Mesenchymal stem cell (in vitro differentiated cells and primary cell): ENCODE data around the gene DPP6.

Experiments used
- DNase-seq: peaks from one replicate; pipeline ENCODE4 v3.0.0-alpha.2; 2013
- H2AFZ ChIP-seq: one replicate; pipeline ENCODE4 v1.6.1; 2013; ENCODE audit warnings: low read depth, mild to moderate bottlenecking, control low read depth, inconsistent platforms, low read length, moderate library complexity
- H2AK5ac ChIP-seq: 2 replicates; pipeline ENCODE4 v1.6.1; 2013; ENCODE audit warnings: low read length, moderate library complexity, mild to moderate bottlenecking, inconsistent platforms; ENCODE audit not compliant: severe bottlenecking
- H2BK120ac ChIP-seq: one replicate; pipeline ENCODE4 v1.6.1; 2013; ENCODE audit warnings: low read depth, mild to moderate bottlenecking, inconsistent platforms, low read length, moderate library complexity
- H2BK12ac ChIP-seq, 2 experiments: one replicate each; pipeline ENCODE4 v1.6.1; 2013; ENCODE audit warnings: inconsistent platforms in 2 of 2, low read length in 2 of 2, mild to moderate bottlenecking in 2 of 2, moderate library complexity in 2 of 2, control low read depth in 1 of 2
- H2BK15ac ChIP-seq: one replicate; pipeline ENCODE4 v1.6.1; 2013; ENCODE audit warnings: mild to moderate bottlenecking, low read depth, inconsistent platforms; ENCODE audit not compliant: poor library complexity, severe bottlenecking
- H2BK5ac ChIP-seq: 2 replicates; pipeline ENCODE4 v1.6.1; 2013; ENCODE audit warnings: low read depth, mild to moderate bottlenecking, low read length, control low read depth, inconsistent platforms; ENCODE audit not compliant: poor library complexity, severe bottlenecking
- H3K14ac ChIP-seq, 2 experiments: one replicate each; pipeline ENCODE4 v1.6.1; 2013; ENCODE audit warnings: inconsistent platforms in 2 of 2, low read length in 2 of 2, control low read depth in 1 of 2, mild to moderate bottlenecking in 1 of 2, moderate library complexity in 1 of 2
- H3K18ac ChIP-seq, 2 experiments: one replicate each; pipeline ENCODE4 v1.6.1; 2013; ENCODE audit warnings: inconsistent platforms in 2 of 2, low read length in 2 of 2, control low read depth in 1 of 2, low read depth in 1 of 2, mild to moderate bottlenecking in 1 of 2
- H3K23ac ChIP-seq, 2 experiments: one replicate each; pipeline ENCODE4 v1.6.1; 2013; ENCODE audit warnings: inconsistent platforms in 2 of 2, low read length in 2 of 2, mild to moderate bottlenecking in 2 of 2, moderate library complexity in 2 of 2, control low read depth in 1 of 2
- H3K27ac ChIP-seq: 2 replicates; pipeline ENCODE4 v1.5.1; 2013; ENCODE audit warnings: mild to moderate bottlenecking, moderate library complexity, low read length, control low read depth, inconsistent platforms; ENCODE audit not compliant: poor library complexity, severe bottlenecking
- H3K27me3 ChIP-seq, 2 experiments: 2 replicates each; pipeline versions ENCODE4 v1.6.1 to v1.7.0; 2013; ENCODE audit warnings: low read length in 2 of 2, mild to moderate bottlenecking in 2 of 2, moderate library complexity in 2 of 2, control low read depth in 1 of 2, inconsistent platforms in 1 of 2; ENCODE audit not compliant: control insufficient read depth in 1 of 2, insufficient read depth in 1 of 2
- H3K36me3 ChIP-seq, 2 experiments: 2 replicates each; pipeline versions ENCODE4 v1.6.1 to v1.7.0; 2013; ENCODE audit warnings: low read length in 2 of 2, control low read depth in 1 of 2, inconsistent platforms in 1 of 2, low read depth in 1 of 2, mild to moderate bottlenecking in 1 of 2; ENCODE audit not compliant: insufficient read depth in 2 of 2, control insufficient read depth in 1 of 2
- H3K4ac ChIP-seq, 2 experiments: one replicate each; pipeline ENCODE4 v1.6.1; 2013; ENCODE audit warnings: inconsistent platforms in 2 of 2, low read length in 2 of 2, mild to moderate bottlenecking in 2 of 2, moderate library complexity in 2 of 2, control low read depth in 1 of 2, low read depth in 1 of 2
- H3K4me1 ChIP-seq: 2 replicates; pipeline ENCODE4 v1.6.1; 2013; ENCODE audit warnings: low read depth, low read length, control low read depth; ENCODE audit not compliant: control insufficient read depth, insufficient read depth
- H3K4me2 ChIP-seq: 2 replicates; pipeline ENCODE4 v1.6.1; 2013; ENCODE audit warnings: low read length, mild to moderate bottlenecking, inconsistent platforms; ENCODE audit not compliant: poor library complexity, severe bottlenecking
- H3K4me3 ChIP-seq, 2 experiments: 2 replicates each; pipeline versions ENCODE4 v1.5.1 to v1.7.0; 2013; ENCODE audit warnings: low read length in 2 of 2, mild to moderate bottlenecking in 2 of 2, control low read depth in 1 of 2, low read depth in 1 of 2; ENCODE audit not compliant: insufficient read depth in 1 of 2
- H3K79me1 ChIP-seq: replicated peaks from 2 replicates; pipeline ENCODE4 v1.6.1; 2013; ENCODE audit warnings: mild to moderate bottlenecking, control low read depth, low read length, inconsistent platforms; ENCODE audit not compliant: poor library complexity, severe bottlenecking
- H3K9ac ChIP-seq: 2 replicates; pipeline ENCODE4 v1.7.0; 2013; ENCODE audit warnings: mild to moderate bottlenecking, low read length, moderate library complexity
- H3K9me3 ChIP-seq: 2 replicates; pipeline ENCODE4 v1.7.0; 2013; ENCODE audit warnings: mild to moderate bottlenecking, low read length; ENCODE audit not compliant: control insufficient read depth
- H4K8ac ChIP-seq: one replicate; pipeline ENCODE4 v1.6.1; 2013; ENCODE audit warnings: inconsistent platforms, mild to moderate bottlenecking, low read length, moderate library complexity
- H4K91ac ChIP-seq: one replicate; pipeline ENCODE4 v1.6.1; 2013; ENCODE audit warnings: mild to moderate bottlenecking, low read length, inconsistent platforms
- WGBS: methylation state at CpG from one replicate; pipeline ENCODE4 v1.1.7; 2013; ENCODE audit warnings: mixed read lengths; 5-methylcytosine and 5-hydroxymethylcytosine counted together

The DPP6 gene

DNA sequence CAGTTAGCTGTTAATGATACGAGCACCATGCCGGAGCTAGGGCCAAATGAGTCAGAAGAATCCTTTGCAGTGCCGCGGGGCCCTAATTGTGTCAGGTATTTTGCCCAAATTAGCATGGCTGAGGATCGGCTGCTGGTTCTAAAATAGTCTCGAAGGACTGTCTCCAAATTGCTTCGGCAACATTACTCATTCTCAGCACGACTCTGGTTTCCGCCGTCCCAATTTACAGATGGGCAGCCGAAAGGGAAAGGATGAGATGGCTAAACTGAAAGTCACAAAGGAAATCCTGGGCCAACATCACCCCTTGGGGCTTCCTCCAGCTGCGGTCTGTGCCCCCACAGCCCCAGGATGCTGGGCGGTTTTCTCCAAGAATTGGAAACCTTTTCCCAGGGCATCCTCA is 599.3 kb downstream of the DPP6 start:
- no peaks in the 10 kb centered on the region for H3K4me1 ChIP-seq
- H4K91ac ChIP-seq, result no peak overlapping the region
- peaks cover 34% of the 10 kb centered on the region for H3K9me3 ChIP-seq
- no peak overlapping the region for H3K14ac ChIP-seq
- no peaks in the 10 kb centered on the region for H3K36me3 ChIP-seq
- H2AFZ ChIP-seq, result no peak overlapping the region
- WGBS, result 76% methylated on average over 13 of the region's 13 CpGs
- H2BK5ac ChIP-seq, result no peak overlapping the region
- no peak overlapping the region for H3K4me3 ChIP-seq
- no peaks in the 10 kb centered on the region for H3K27me3 ChIP-seq
- H3K23ac ChIP-seq, result no peak overlapping the region
- H2AK5ac ChIP-seq, result no peak overlapping the region
- no peak overlapping the region for H4K8ac ChIP-seq
- no peak overlapping the region for H2BK12ac ChIP-seq
- DNase-seq, result no peak
- no peak overlapping the region for H2BK15ac ChIP-seq
- H3K18ac ChIP-seq, result no peak overlapping the region
- no peak overlapping the region for H3K4ac ChIP-seq
- H3K27ac ChIP-seq, result no peak overlapping the region
- H3K79me1 ChIP-seq, result no peaks in the 10 kb centered on the region
- no peak overlapping the region for H3K4me2 ChIP-seq
- no peak overlapping the region for H2BK120ac ChIP-seq
- no peak overlapping the region for H3K9ac ChIP-seq

DNA sequence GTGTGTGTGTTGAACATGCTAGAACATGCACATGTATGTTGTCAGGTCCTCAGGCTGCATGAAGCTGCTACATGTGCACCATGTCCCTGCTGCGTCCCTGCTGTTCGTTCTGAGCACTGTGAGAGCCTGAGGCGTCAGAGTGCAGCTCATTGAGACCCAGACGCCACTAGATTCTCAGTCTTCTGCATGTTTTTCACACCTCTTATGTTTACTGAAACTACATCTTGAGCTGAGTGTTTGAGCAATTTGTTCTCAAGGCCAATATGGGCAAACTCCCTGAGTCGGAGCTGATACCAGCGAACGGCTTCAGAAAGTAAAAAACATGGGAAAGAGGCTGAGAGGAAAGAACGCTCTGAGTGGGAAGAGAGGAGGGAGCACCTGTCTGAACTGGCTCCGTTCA is 600.4 kb downstream of the DPP6 start:
- no peak overlapping the region for H3K9ac ChIP-seq
- H3K27ac ChIP-seq, result no peak overlapping the region
- no peaks in the 10 kb centered on the region for H3K4me1 ChIP-seq
- H2BK5ac ChIP-seq, result no peak overlapping the region
- no peak overlapping the region for H3K18ac ChIP-seq
- peaks cover 30% of the 10 kb centered on the region for H3K9me3 ChIP-seq
- no peak overlapping the region for H2BK12ac ChIP-seq
- H4K8ac ChIP-seq, result no peak overlapping the region
- H2AFZ ChIP-seq, result no peak overlapping the region
- DNase-seq, result no peak
- H3K79me1 ChIP-seq, result no peaks in the 10 kb centered on the region
- no peak overlapping the region for H3K4ac ChIP-seq
- WGBS, result 82% methylated on average over 7 of the region's 9 CpGs
- no peak overlapping the region for H3K4me3 ChIP-seq
- H3K4me2 ChIP-seq, result no peak overlapping the region
- no peak overlapping the region for H3K23ac ChIP-seq
- no peak overlapping the region for H3K14ac ChIP-seq
- no peak overlapping the region for H2BK120ac ChIP-seq
- no peak overlapping the region for H2AK5ac ChIP-seq
- H2BK15ac ChIP-seq, result no peak overlapping the region
- H4K91ac ChIP-seq, result no peak overlapping the region
- no peaks in the 10 kb centered on the region for H3K36me3 ChIP-seq
- no peaks in the 10 kb centered on the region for H3K27me3 ChIP-seq

DNA sequence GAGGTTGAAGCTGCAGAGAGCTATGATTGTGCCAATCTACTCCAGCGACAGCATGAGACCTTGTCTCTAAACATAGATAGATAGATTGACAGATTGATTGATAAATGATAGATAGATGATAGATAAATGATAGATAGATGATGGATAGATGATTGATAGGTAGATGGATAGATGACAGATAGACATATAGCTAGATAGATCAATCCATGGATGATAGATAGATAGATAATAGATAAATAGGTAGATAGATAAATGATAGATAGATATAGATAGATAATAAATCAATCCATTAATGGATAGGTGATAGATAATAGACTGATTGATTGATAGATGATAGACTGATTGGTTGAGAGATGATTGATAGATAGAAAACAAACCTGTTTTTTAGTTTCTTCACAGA is 601.1 kb downstream of the DPP6 start:
- Histone ChIP-seq H3K23ac (no peak overlapping the region), H3K36me3 (no peaks in the 10 kb centered on the region), H3K9ac (no peak overlapping the region), H3K79me1 (no peaks in the 10 kb centered on the region), H3K27me3 (no peaks in the 10 kb centered on the region), H2BK120ac (no peak overlapping the region), H4K8ac (no peak overlapping the region), H3K4ac (no peak overlapping the region), H3K27ac (no peak overlapping the region), H3K9me3 (peaks cover 34% of the 10 kb centered on the region), H2AFZ (no peak overlapping the region), H3K4me3 (no peak overlapping the region), H3K14ac (no peak overlapping the region), H2BK5ac (no peak overlapping the region), H2AK5ac (no peak overlapping the region), H3K18ac (no peak overlapping the region), H3K4me2 (no peak overlapping the region), H2BK12ac (no peak overlapping the region), H2BK15ac (no peak overlapping the region), H4K91ac (no peak overlapping the region), H3K4me1 (no peaks in the 10 kb centered on the region)
- 81% methylated on average over 1 of the region's 1 CpG for WGBS
- DNase-seq, result no peak

DNA sequence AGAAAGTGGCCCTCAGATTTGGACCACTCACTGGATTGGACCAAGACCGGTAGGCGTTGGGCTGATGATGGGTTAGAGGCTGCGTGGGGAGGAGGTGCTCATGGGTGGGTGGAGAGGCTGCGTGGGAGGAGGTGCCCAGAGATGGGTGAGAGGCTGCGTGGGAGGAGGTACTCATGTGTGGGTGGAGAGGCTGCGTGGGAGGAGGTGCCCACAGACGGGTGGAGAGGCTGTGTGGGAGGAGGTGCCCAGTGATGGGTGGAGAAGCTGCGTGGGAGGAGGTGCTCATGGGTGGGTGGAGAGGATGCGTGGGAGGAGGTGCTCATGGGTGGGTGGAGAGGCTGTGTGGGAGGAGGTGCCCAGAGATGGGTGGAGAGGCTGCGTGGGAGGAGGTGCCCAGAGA is 604.4 kb downstream of the DPP6 start:
- H4K8ac ChIP-seq, result no peak overlapping the region
- H2AK5ac ChIP-seq, result no peak overlapping the region
- H3K4me2 ChIP-seq, result no peak overlapping the region
- no peak overlapping the region for H3K4ac ChIP-seq
- H2AFZ ChIP-seq, result no peak overlapping the region
- WGBS, result 88% methylated on average over 7 of the region's 10 CpGs
- no peaks in the 10 kb centered on the region for H3K79me1 ChIP-seq
- no peak overlapping the region for H2BK120ac ChIP-seq
- H3K27me3 ChIP-seq, result no peaks in the 10 kb centered on the region
- H3K23ac ChIP-seq, result no peak overlapping the region
- H3K14ac ChIP-seq, result no peak overlapping the region
- no peak overlapping the region for H3K18ac ChIP-seq
- no peak overlapping the region for H3K27ac ChIP-seq
- H3K36me3 ChIP-seq, result no peaks in the 10 kb centered on the region
- H2BK12ac ChIP-seq, result no peak overlapping the region
- H3K9me3 ChIP-seq, result peaks cover 28% of the 10 kb centered on the region
- H4K91ac ChIP-seq, result no peak overlapping the region
- no peak overlapping the region for H2BK15ac ChIP-seq
- no peak overlapping the region for H2BK5ac ChIP-seq
- H3K4me3 ChIP-seq, result no peak overlapping the region
- no peak for DNase-seq
- no peak overlapping the region for H3K9ac ChIP-seq
- H3K4me1 ChIP-seq, result no peaks in the 10 kb centered on the region
